Suprapubic skin (tissue), 4 donors: ENCODE data around the gene BEST2.

Experiments used
- EP300 ChIP-seq: sonication (generic); formaldehyde crosslinking; IDR thresholded peaks from one replicate; pipeline ENCODE4 v1.6.1; 2017; ENCODE audit warnings: antibody characterized with exemption
- POLR2A ChIP-seq, 2 donors: fragments of 450-650 bp; IDR thresholded peaks; one replicate each; pipeline ENCODE4 v1.6.1; 2017; ENCODE audit warnings: antibody characterized with exemption in 2 of 2, mild to moderate bottlenecking in 2 of 2, moderate library complexity in 2 of 2
- POLR2AphosphoS5 ChIP-seq, 3 donors: sonication (generic); formaldehyde crosslinking; IDR thresholded peaks; one replicate each; pipeline ENCODE4 v1.6.1; 2017; ENCODE audit warnings: antibody characterized with exemption in 3 of 3
- TF ChIP-seq, protein P1 (sequence below), 2 donors: fragments of 200-600 bp in 1 of 2; fragments of 450-650 bp in 1 of 2; sonication (generic) in 1 of 2; IDR thresholded peaks; one replicate each; pipeline ENCODE4 v1.5.1; 2016 to 2019; ENCODE audit warnings: antibody characterized with exemption in 2 of 2, mild to moderate bottlenecking in 1 of 2, moderate library complexity in 1 of 2

DNA sequence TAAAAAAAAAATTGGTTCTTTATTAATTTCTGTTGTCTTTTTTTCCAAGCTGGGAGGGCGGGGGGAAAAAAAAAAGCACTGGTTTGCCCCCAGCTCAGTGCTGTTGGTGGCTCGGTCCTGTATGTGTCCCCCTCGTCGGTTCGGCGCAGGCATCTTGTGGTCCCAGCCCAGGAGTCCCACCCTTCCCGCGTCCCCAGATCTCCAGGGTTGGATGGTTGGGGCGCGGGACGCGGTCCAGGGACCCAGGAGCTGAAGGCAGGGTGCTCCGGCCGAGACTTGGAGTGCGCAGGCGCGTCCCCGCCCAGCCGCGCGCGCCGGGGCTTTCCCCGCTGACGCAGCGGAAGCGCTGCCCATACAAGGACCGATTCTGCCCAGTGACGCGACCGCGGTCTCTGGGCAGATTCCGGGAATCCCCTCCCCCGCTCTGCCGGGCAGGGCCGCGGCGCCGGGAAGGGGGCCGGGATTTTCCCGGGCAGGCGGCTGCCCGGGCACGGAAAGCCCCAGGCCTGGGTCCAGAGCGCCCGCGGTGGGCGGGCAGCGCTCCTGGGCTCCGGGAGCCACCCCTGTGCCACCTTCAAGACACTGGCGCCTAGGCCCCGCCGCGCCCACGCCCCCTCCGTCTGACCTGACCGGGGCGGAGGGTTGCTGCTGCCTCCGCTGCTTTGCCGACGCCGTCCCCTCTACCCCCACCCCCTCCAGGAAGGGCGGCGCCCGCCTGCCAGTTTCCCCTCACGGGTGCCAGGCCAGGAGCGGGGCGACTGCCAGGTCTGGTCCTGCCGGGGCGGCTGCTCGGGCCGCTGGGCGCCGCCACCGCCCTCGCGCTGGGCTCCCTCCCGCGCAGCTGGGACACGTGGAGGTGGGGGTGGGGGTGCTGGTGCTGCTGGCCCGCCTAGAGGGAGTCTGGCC lies 42.0 kb downstream of the BEST2 start:
- TF ChIP-seq, protein P1, sequence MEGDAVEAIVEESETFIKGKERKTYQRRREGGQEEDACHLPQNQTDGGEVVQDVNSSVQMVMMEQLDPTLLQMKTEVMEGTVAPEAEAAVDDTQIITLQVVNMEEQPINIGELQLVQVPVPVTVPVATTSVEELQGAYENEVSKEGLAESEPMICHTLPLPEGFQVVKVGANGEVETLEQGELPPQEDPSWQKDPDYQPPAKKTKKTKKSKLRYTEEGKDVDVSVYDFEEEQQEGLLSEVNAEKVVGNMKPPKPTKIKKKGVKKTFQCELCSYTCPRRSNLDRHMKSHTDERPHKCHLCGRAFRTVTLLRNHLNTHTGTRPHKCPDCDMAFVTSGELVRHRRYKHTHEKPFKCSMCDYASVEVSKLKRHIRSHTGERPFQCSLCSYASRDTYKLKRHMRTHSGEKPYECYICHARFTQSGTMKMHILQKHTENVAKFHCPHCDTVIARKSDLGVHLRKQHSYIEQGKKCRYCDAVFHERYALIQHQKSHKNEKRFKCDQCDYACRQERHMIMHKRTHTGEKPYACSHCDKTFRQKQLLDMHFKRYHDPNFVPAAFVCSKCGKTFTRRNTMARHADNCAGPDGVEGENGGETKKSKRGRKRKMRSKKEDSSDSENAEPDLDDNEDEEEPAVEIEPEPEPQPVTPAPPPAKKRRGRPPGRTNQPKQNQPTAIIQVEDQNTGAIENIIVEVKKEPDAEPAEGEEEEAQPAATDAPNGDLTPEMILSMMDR (IDR thresholded peaks at IDR 0.05) = no peak
- peak; percentile 46 to 67 for TF ChIP-seq POLR2A (IDR thresholded peaks at IDR 0.05)
- peak; percentile 33 to 98 (median 67) for TF ChIP-seq POLR2AphosphoS5 (IDR thresholded peaks at IDR 0.05)
- TF ChIP-seq EP300 = peak; percentile 63
